Tibial nerve (tissue), 3 donors: Measurements from ENCODE around the gene GRIK4.

Experiments
- POLR2A ChIP-seq, 2 donors: fragments of 450-650 bp; IDR thresholded peaks; one replicate each; pipeline ENCODE4 v1.6.1; 2017; ENCODE audit warnings: antibody characterized with exemption in 2 of 2, mild to moderate bottlenecking in 2 of 2, moderate library complexity in 2 of 2
- TF ChIP-seq, protein P1 (sequence below), 5 experiments: fragments of 200-600 bp in 3 of 5; fragments of 450-650 bp in 2 of 5; sonication (generic) in 3 of 5; IDR thresholded peaks; one replicate each; pipeline ENCODE4 v1.5.1; 2016 to 2019; ENCODE audit warnings: antibody characterized with exemption in 5 of 5, mild to moderate bottlenecking in 3 of 5, moderate library complexity in 2 of 5

DNA sequence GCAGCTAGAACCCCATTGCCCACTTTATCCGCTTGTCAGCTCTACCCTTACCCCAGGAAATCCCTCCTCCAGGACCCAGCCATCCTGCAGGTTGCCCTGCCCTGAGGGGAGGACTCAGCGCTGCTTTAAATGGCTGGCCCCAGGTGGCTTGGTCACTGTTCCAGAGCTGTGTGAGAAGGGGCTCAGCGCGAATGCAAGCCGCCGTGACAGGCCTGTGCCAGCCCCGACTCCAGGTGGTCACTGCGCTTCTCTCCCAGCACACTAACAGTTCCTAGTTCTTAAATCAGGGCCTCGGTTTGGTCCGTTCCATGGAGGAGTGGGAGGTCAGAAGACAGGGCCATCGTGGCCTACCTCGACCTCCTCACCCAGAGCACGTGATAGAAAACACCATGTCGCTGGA is 446.6 kb downstream of the GRIK4 start:
- TF ChIP-seq, protein P1, sequence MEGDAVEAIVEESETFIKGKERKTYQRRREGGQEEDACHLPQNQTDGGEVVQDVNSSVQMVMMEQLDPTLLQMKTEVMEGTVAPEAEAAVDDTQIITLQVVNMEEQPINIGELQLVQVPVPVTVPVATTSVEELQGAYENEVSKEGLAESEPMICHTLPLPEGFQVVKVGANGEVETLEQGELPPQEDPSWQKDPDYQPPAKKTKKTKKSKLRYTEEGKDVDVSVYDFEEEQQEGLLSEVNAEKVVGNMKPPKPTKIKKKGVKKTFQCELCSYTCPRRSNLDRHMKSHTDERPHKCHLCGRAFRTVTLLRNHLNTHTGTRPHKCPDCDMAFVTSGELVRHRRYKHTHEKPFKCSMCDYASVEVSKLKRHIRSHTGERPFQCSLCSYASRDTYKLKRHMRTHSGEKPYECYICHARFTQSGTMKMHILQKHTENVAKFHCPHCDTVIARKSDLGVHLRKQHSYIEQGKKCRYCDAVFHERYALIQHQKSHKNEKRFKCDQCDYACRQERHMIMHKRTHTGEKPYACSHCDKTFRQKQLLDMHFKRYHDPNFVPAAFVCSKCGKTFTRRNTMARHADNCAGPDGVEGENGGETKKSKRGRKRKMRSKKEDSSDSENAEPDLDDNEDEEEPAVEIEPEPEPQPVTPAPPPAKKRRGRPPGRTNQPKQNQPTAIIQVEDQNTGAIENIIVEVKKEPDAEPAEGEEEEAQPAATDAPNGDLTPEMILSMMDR (IDR thresholded peaks at IDR 0.05), result no peak
- TF ChIP-seq POLR2A (IDR thresholded peaks at IDR 0.05), result no peak
